GM18858 (cell line): ENCODE data around the gene HSD3B1.
"Not testable (repeated sequence)": the region's sequence is repeated elsewhere in the genome, so short reads cannot be mapped to it uniquely, and the experiment has no call there.

ENCODE experiments used
- ATAC-seq: cut with Tn5 transposase; IDR thresholded peaks from one replicate; pipeline ENCODE4 v1.9.1; 2021; ENCODE audit not compliant: unreplicated experiment

HSD3B1 gene

GRCh38 chr1:119490925-119491324 is 16.1 kb upstream of the HSD3B1 start:
- no peak for ATAC-seq

- ATAC-seq = no peak
These were observed 14.2 kb upstream of the HSD3B1 start for GRCh38 chr1:119492763-119493162.

- ATAC-seq = no peak
These were observed 2.2 kb upstream of the HSD3B1 start for GRCh38 chr1:119504831-119505230.

GRCh38 chr1:119510046-119510445 is 3.0 kb downstream of the HSD3B1 start:
- ATAC-seq = no peak

- ATAC-seq = no peak
These were observed 8.2 kb downstream of the HSD3B1 start for GRCh38 chr1:119515221-119515620.

GRCh38 chr1:119516247-119516646 is 9.2 kb downstream of the HSD3B1 start:
- no peak for ATAC-seq

- no peak for ATAC-seq
These were observed 9.7 kb downstream of the HSD3B1 start for GRCh38 chr1:119516680-119517079.

- ATAC-seq = not testable (repeated sequence)
These were observed 10.7 kb downstream of the HSD3B1 start for GRCh38 chr1:119517667-119518066.

- no peak for ATAC-seq
These were observed 24.8 kb downstream of the HSD3B1 start for GRCh38 chr1:119531606-119532323.

- ATAC-seq = no peak
These were observed 25.4 kb downstream of the HSD3B1 start for GRCh38 chr1:119532324-119532910.

GRCh38 chr1:119535381-119535780 is 28.4 kb downstream of the HSD3B1 start:
- ATAC-seq = no peak

- ATAC-seq = no peak
These were observed 31.0 kb downstream of the HSD3B1 start for GRCh38 chr1:119537966-119538365.

- ATAC-seq = no peak
These were observed 32.6 kb downstream of the HSD3B1 start for GRCh38 chr1:119539636-119540035.

- no peak for ATAC-seq
These were observed 34.4 kb downstream of the HSD3B1 start for GRCh38 chr1:119541389-119541788.

GRCh38 chr1:119542492-119542946 is 35.5 kb downstream of the HSD3B1 start:
- no peak for ATAC-seq

GRCh38 chr1:119544165-119544762 is 37.3 kb downstream of the HSD3B1 start:
- no peak for ATAC-seq

GRCh38 chr1:119546641-119547040 is 39.6 kb downstream of the HSD3B1 start:
- no peak for ATAC-seq

GRCh38 chr1:119547306-119547705 is 40.3 kb downstream of the HSD3B1 start:
- no peak for ATAC-seq

- ATAC-seq = no peak
These were observed 40.8 kb downstream of the HSD3B1 start for GRCh38 chr1:119547805-119548204.

- peak; percentile 59 for ATAC-seq
These were observed 42.7 kb downstream of the HSD3B1 start for GRCh38 chr1:119549719-119550132.

- no peak for ATAC-seq
These were observed 43.4 kb downstream of the HSD3B1 start for GRCh38 chr1:119550381-119550780.

- no peak for ATAC-seq
These were observed 44.2 kb downstream of the HSD3B1 start for GRCh38 chr1:119551218-119551617.
